BE2C (cell line): ENCODE measurements around the gene POU6F2.
"Not testable (repeated sequence)": the region's sequence is repeated elsewhere in the genome, so short reads cannot be mapped to it uniquely, and the experiment has no call there.

Source experiments
- DNase-seq: peaks from one replicate; pipeline ENCODE4 v3.0.0-alpha.2; 2020
- H3K27me3 ChIP-seq: fragments of 250-450 bp; sonication (Bioruptor Pico); 2 replicates; pipeline ENCODE4 v1.5.1; 2020; ENCODE audit warnings: mild to moderate bottlenecking
- H3K36me3 ChIP-seq: fragments of 250-450 bp; sonication (Bioruptor Pico); 2 replicates; pipeline ENCODE4 v1.5.1; 2020; ENCODE audit warnings: mild to moderate bottlenecking
- H3K4me1 ChIP-seq: fragments of 250-450 bp; sonication (Bioruptor Pico); 2 replicates; pipeline ENCODE4 v1.5.1; 2020
- H3K4me3 ChIP-seq: 2 replicates; pipeline ENCODE4 v1.5.1; 2011; ENCODE audit warnings: low read depth, low read length
- H3K9me3 ChIP-seq: fragments of 250-450 bp; sonication (Bioruptor Pico); 2 replicates; pipeline ENCODE4 v1.5.1; 2020
- CTCF ChIP-seq: IDR thresholded peaks from 2 replicates; pipeline ENCODE4 v1.5.1; 2012; ENCODE audit warnings: mild to moderate bottlenecking, low read depth, low read length

POU6F2 gene

GRCh38 chr7:39186131-39186530, 208.4 kb downstream of the POU6F2 start:
- Histone ChIP-seq H3K27me3 (no peaks in the 10 kb centered on the region; the same call in 1 of the 2 replicates), H3K4me1 (no peaks in the 10 kb centered on the region), H3K4me3 (no peak overlapping the region), H3K36me3 (no peaks in the 10 kb centered on the region), H3K9me3 (no peaks in the 10 kb centered on the region)
- TF ChIP-seq CTCF = no peak
- no peak for DNase-seq

GRCh38 chr7:39186671-39187070, 209.0 kb downstream of the POU6F2 start:
- no peak for DNase-seq
- no peak for TF ChIP-seq CTCF
- Histone ChIP-seq H3K4me1 (no peaks in the 10 kb centered on the region), H3K27me3 (no peaks in the 10 kb centered on the region; the same call in 1 of the 2 replicates), H3K36me3 (no peaks in the 10 kb centered on the region), H3K9me3 (no peaks in the 10 kb centered on the region), H3K4me3 (no peak overlapping the region)

GRCh38 chr7:39187130-39187529, 209.4 kb downstream of the POU6F2 start:
- TF ChIP-seq CTCF = no peak
- H3K27me3 ChIP-seq = no peaks in the 10 kb centered on the region; the same call in 1 of the 2 replicates
- H3K9me3 ChIP-seq = no peaks in the 10 kb centered on the region
- no peak for DNase-seq
- no peaks in the 10 kb centered on the region for H3K36me3 ChIP-seq
- no peaks in the 10 kb centered on the region for H3K4me1 ChIP-seq
- no peak overlapping the region for H3K4me3 ChIP-seq

DNA sequence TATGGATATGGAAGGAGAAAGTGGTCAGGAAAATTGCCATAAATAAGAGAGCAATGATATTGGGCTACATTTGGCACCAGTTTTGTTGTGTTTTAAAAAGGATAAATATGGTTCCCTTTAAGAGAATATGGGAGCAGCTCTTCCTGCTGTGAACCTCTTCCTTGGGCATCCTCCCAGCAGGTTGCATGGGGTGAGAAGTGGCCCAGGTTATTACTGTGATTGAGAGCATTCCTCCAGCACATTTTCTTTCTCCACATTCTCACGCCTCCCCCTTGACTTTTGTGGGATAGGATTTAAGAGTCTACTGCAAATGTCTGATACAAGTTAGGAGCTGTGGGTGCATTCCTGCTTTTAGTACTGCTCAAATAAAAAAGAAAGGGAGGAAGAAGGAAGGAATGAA, 214.8 kb downstream of the POU6F2 start:
- Histone ChIP-seq H3K4me1 (no peaks in the 10 kb centered on the region), H3K36me3 (no peaks in the 10 kb centered on the region), H3K9me3 (no peaks in the 10 kb centered on the region), H3K27me3 (no peaks in the 10 kb centered on the region; the same call in none of the 2 replicates), H3K4me3 (no peak overlapping the region)
- no peak for TF ChIP-seq CTCF
- no peak for DNase-seq

GRCh38 chr7:39194388-39194787, 216.7 kb downstream of the POU6F2 start:
- not testable (repeated sequence) for H3K27me3 ChIP-seq

DNA sequence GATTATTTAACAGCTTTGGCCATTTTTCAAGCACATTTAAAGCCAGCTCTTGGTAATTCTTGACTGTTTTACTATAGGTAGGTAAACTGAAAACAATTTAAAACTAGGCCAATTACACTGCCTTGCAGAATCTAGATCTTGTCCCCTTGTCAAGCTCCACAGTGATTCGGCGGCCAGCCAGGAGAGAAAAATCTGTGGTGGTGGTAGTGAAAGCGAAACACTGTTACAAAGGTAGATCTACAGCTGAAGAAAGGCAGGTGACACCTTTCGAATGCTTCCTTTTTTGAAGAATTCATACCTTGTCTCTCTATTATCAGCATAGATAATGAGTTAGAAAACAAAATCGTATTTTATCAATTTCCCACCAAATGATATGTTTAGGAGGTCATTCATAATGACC, 218.3 kb downstream of the POU6F2 start:
- Histone ChIP-seq H3K27me3 (no peaks in the 10 kb centered on the region; the same call in 1 of the 2 replicates), H3K4me1 (no peaks in the 10 kb centered on the region), H3K9me3 (no peaks in the 10 kb centered on the region), H3K4me3 (no peak overlapping the region), H3K36me3 (no peaks in the 10 kb centered on the region)
- DNase-seq = no peak
- TF ChIP-seq CTCF = no peak

More at GRCh38 chr7:39194388-39194787, 216.7 kb downstream of the POU6F2 start:
- DNase-seq, H3K36me3 ChIP-seq, H3K9me3 ChIP-seq, H3K4me1 ChIP-seq, H3K4me3 ChIP-seq: not testable (repeated sequence)

- H3K4me1 ChIP-seq = no peaks in the 10 kb centered on the region
- TF ChIP-seq CTCF = no peak
- no peaks in the 10 kb centered on the region; the same call in 1 of the 2 replicates for H3K27me3 ChIP-seq
- no peak overlapping the region for H3K4me3 ChIP-seq
- no peaks in the 10 kb centered on the region for H3K36me3 ChIP-seq
- DNase-seq = no peak
- no peaks in the 10 kb centered on the region for H3K9me3 ChIP-seq
Observed at GRCh38 chr7:39197831-39198230, 220.1 kb downstream of the POU6F2 start.
